ENCODE data around the gene BMPER. TPM values are rescaled to one million over a fixed set of nuclear protein-coding genes. Genes with fewer than 3 reads are reported as not detected.

The BMPER gene
- total RNA-seq, 1 experiment from 2014 or later: not detected

DNA sequence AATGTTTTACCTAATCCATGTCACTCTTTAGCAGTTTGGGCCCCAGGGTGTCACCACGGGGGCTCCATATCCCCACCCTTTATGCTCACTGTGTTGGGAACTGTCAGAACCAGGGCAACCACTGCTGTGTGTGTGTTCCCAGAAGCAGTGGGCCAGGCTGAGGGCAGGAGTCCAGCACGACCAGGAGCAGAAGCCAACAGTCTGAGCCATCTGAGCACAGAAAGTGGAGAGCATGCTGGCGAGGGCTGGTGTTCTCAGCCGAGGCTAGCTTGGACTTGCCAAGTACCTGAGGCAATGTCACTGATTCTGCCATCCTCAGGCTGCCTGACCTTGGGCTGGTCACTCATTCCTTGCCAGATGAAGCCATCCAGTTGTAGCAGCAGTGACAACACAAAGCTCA lies 285.0 kb downstream of the BMPER start:
- Histone ChIP-seq H3K27ac (ENCODE audit: low read length) (no peak overlapping the region), H3K4me2 (ENCODE audit: low read depth, low read length, poor library complexity, severe bottlenecking) (no peak overlapping the region), H3K4me3 (ENCODE audit: low read length) (no peak overlapping the region), H3K79me2 (ENCODE audit: low read length) (no peaks in the 10 kb centered on the region), H3K27me3 (ENCODE audit: low read length) (no peaks in the 10 kb centered on the region), H3K9ac (ENCODE audit: low read length) (no peak overlapping the region), H3K4me1 (ENCODE audit: low read length) (no peaks in the 10 kb centered on the region), H4K20me1 (ENCODE audit: insufficient read depth, low read depth, low read length) (no peaks in the 10 kb centered on the region), H3K36me3 (ENCODE audit: insufficient read depth, low read length) (no peaks in the 10 kb centered on the region), H3K9me2 (replicated peaks; ENCODE audit: insufficient read depth, low read length) (no peaks in the 10 kb centered on the region), H3K9me3 (ENCODE audit: low read length) (no peaks in the 10 kb centered on the region), H2AFZ (ENCODE audit: low read length) (no peak overlapping the region)
- DNase-seq: no peak

DNA sequence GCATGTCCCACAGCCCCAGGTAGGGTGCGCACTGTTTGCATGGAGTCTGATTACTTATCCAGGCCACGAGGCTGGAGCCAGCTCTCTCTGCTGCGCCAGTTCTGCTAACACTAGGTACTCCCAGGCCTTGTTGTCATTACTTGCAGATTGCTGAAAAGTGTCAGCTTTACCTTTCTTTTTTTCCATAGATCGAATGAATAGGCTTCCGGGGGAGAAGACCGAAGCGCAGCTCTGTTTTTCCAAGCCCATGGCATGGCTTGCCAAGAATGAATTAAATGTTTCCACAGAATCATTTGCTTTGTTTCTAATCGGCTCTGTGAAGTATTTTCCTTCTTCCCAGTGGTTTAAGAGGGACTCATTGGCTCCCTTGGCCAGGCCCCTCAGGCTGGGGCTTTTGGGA lies 285.8 kb downstream of the BMPER start:
- Histone ChIP-seq H3K9me3 (ENCODE audit: low read length) (no peaks in the 10 kb centered on the region), H3K4me2 (ENCODE audit: low read depth, low read length, poor library complexity, severe bottlenecking) (no peak overlapping the region), H2AFZ (ENCODE audit: low read length) (no peak overlapping the region), H3K27ac (ENCODE audit: low read length) (no peak overlapping the region), H3K9me2 (replicated peaks; ENCODE audit: insufficient read depth, low read length) (no peaks in the 10 kb centered on the region), H3K9ac (ENCODE audit: low read length) (no peak overlapping the region), H4K20me1 (ENCODE audit: insufficient read depth, low read depth, low read length) (no peaks in the 10 kb centered on the region), H3K79me2 (ENCODE audit: low read length) (no peaks in the 10 kb centered on the region), H3K27me3 (ENCODE audit: low read length) (no peaks in the 10 kb centered on the region), H3K4me3 (ENCODE audit: low read length) (no peak overlapping the region), H3K4me1 (ENCODE audit: low read length) (no peaks in the 10 kb centered on the region), H3K36me3 (ENCODE audit: insufficient read depth, low read length) (no peaks in the 10 kb centered on the region)
- no peak for DNase-seq

DNA sequence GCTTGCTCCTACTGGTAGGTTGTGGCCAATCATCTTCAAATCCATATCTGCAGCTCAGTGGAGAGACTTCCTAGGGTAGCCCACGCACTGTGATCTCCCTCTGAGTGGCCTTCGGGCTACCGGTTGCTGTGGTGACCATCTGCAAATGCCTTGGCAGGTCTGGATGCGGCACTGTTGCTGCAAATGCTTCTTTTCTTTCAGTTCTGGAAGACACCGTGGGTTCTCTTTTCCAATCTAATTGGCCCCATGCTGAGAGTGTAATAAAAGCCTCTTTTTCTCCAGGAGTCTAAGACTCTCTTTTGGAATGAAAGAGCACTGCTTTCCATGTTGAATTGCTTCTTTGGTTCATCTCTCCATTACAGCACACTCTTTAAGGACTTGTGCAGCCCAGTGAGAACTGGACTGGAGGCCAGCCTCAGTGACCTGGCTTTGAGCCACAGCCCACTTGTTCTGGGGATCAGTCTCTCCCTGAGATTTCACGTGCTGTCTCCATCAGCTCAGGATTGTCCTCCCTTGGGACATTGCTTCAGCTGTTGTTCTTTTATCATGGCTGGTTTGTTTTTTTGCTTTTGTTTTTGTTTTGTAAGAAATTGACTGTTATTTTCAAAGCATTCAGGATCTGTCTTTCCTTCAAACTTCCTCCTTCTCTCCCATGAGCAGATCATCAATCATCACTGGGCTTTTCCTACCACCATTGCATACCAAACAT lies 286.6 kb downstream of the BMPER start:
- Histone ChIP-seq H3K9me3 (ENCODE audit: low read length) (no peaks in the 10 kb centered on the region), H3K9me2 (replicated peaks; ENCODE audit: insufficient read depth, low read length) (no peaks in the 10 kb centered on the region), H2AFZ (ENCODE audit: low read length) (no peak overlapping the region), H3K27ac (ENCODE audit: low read length) (no peak overlapping the region), H3K4me1 (ENCODE audit: low read length) (no peaks in the 10 kb centered on the region), H3K36me3 (ENCODE audit: insufficient read depth, low read length) (no peaks in the 10 kb centered on the region), H3K79me2 (ENCODE audit: low read length) (no peaks in the 10 kb centered on the region), H3K4me3 (ENCODE audit: low read length) (no peak overlapping the region), H3K9ac (ENCODE audit: low read length) (no peak overlapping the region), H3K4me2 (ENCODE audit: low read depth, low read length, poor library complexity, severe bottlenecking) (no peak overlapping the region), H4K20me1 (ENCODE audit: insufficient read depth, low read depth, low read length) (no peaks in the 10 kb centered on the region), H3K27me3 (ENCODE audit: low read length) (0 out of 2 replicates have a peak, but pooled peaks cover under 1% of the 10 kb centered on the region)
- no peak for DNase-seq

DNA sequence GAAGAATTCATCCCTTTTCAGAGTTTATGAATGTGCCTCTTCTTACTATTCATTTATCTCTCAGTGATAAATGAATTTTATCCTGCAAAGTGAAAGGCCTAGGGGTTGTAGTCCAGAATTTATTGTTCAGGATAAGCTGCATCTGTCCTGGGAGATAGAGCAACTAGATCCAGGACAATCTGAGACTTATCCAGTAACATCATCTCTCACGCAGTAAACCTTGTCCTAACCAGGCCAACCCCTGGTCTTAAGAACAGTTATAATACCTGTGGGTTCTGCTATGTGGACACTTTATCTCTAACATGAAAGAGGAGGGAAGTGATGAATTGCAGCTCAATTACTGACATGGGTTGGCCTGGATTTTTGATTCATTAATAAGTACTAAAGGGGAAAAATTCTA lies 287.6 kb downstream of the BMPER start:
- Histone ChIP-seq H3K9me2 (replicated peaks; ENCODE audit: insufficient read depth, low read length) (no peaks in the 10 kb centered on the region), H3K4me1 (ENCODE audit: low read length) (no peaks in the 10 kb centered on the region), H3K4me3 (ENCODE audit: low read length) (no peak overlapping the region), H3K9me3 (ENCODE audit: low read length) (no peaks in the 10 kb centered on the region), H3K27ac (ENCODE audit: low read length) (no peak overlapping the region), H2AFZ (ENCODE audit: low read length) (no peak overlapping the region), H3K4me2 (ENCODE audit: low read depth, low read length, poor library complexity, severe bottlenecking) (no peak overlapping the region), H3K36me3 (ENCODE audit: insufficient read depth, low read length) (no peaks in the 10 kb centered on the region), H3K9ac (ENCODE audit: low read length) (no peak overlapping the region), H4K20me1 (ENCODE audit: insufficient read depth, low read depth, low read length) (no peaks in the 10 kb centered on the region), H3K27me3 (ENCODE audit: low read length) (0 out of 2 replicates have a peak, but pooled peaks cover 2% of the 10 kb centered on the region), H3K79me2 (ENCODE audit: low read length) (no peaks in the 10 kb centered on the region)
- DNase-seq: no peak

DNA sequence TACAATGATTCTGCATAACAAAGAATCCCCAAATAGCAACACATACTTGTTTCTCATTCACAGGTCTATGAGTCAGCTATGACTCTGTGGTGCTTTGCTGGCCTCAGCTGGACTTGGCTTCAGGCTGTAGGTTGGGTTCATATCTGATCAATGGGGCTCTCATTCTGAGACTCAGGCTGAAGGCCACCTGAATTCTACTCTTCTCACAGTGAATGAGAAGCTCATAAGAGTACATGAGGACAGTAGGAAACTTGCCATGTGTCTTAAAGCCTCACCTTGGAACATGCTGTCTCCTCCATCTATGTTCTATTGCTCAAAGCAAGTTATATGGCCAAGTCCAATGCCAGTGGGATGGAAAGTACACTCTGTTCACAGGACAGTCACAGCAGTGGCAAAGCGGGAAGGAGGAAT lies 292.9 kb downstream of the BMPER start:
- Histone ChIP-seq H3K4me1 (ENCODE audit: low read length) (no peaks in the 10 kb centered on the region), H3K36me3 (ENCODE audit: insufficient read depth, low read length) (no peaks in the 10 kb centered on the region), H3K27me3 (ENCODE audit: low read length) (0 out of 2 replicates have a peak, but pooled peaks cover 2% of the 10 kb centered on the region), H3K9ac (ENCODE audit: low read length) (no peak overlapping the region), H3K9me3 (ENCODE audit: low read length) (no peaks in the 10 kb centered on the region), H3K9me2 (replicated peaks; ENCODE audit: insufficient read depth, low read length) (no peaks in the 10 kb centered on the region), H4K20me1 (ENCODE audit: insufficient read depth, low read depth, low read length) (no peaks in the 10 kb centered on the region), H3K27ac (ENCODE audit: low read length) (no peak overlapping the region), H3K4me3 (ENCODE audit: low read length) (no peak overlapping the region), H3K4me2 (ENCODE audit: low read depth, low read length, poor library complexity, severe bottlenecking) (no peak overlapping the region), H3K79me2 (ENCODE audit: low read length) (no peaks in the 10 kb centered on the region), H2AFZ (ENCODE audit: low read length) (no peak overlapping the region)
- DNase-seq: no peak
